Embryonic facial prominence (tissue), 1 donor: ENCODE results near the gene NPL.

ENCODE experiments used
- DNase-seq: peaks from one replicate; pipeline ENCODE4 v3.0.0-alpha.2; 2016; ENCODE audit errors: extremely low spot score

NPL gene

DNA sequence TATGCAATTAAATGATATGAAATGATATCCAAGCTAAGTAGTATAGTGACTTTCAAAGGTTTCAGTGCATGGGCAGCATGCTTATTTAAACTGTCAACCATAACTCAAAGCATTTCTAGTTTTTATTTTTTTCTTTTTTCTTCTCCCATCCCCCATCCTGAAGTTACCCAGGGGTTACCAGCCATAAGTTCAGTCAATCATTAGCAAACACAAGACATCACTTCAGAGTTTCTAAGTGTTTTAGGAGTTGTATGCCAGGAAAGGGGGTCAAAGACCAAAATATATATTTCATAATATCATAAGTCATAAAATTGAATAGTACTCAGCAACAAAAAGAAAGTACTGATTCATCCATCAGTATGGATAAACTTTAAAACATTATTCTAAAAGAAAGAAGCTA is 78.3 kb downstream of the NPL start:
- no peak for DNase-seq

GRCh38 chr1:182869241-182869666 is 79.7 kb downstream of the NPL start:
- no peak for DNase-seq

DNA sequence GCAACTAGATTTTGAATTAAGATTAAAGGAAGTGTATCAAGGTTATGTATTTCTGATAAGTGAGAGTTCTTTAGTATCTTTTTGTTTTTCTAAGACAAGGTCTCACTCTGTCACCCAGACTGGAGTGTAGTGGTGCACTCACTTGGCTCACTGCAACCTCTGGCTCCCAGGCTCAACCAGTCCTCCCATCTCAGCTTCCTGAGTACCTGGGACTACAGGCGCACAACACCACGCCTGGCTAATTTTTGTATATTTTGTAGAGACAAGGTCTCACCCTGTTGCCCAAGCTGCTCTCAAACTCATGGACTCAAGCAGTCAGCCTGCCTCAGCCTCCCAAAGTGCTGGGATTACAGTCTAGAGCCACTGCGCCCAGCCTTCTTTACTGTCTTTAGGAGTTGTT is 83.3 kb downstream of the NPL start:
- DNase-seq, result no peak

GRCh38 chr1:182875889-182876288 is 86.3 kb downstream of the NPL start:
- no peak for DNase-seq

GRCh38 chr1:182877331-182877730 is 87.8 kb downstream of the NPL start:
- DNase-seq, result no peak

- DNase-seq, result no peak
Observed at GRCh38 chr1:182877842-182878241, 88.3 kb downstream of the NPL start.
